Body of pancreas (tissue), 4 donors: ENCODE measurements around the gene ALG12.

Experiments used
- CTCF ChIP-seq, 7 experiments: fragments of 450-650 bp in 4 of 7; fragments of 200-600 bp in 3 of 7; sonication (generic) in 3 of 7; IDR thresholded peaks; one replicate each; pipeline ENCODE4 v1.5.1; 2016 to 2019; ENCODE audit warnings: antibody characterized with exemption in 7 of 7
- POLR2A ChIP-seq, 3 donors: fragments of 450-650 bp; IDR thresholded peaks; one replicate each; pipeline ENCODE4 v1.6.1; 2016; ENCODE audit warnings: antibody characterized with exemption in 3 of 3, mild to moderate bottlenecking in 2 of 3

GRCh38 chr22:49924113-49924833 is 6.0 kb upstream of the ALG12 start:
- TF ChIP-seq CTCF (IDR thresholded peaks at IDR 0.05) (no peak), POLR2A (IDR thresholded peaks at IDR 0.05) (no peak)
